Gastrocnemius medialis (tissue), 4 donors: ENCODE measurements around the gene EVI5. TPM values are rescaled to one million over a fixed set of nuclear protein-coding genes. Genes with fewer than 3 reads are reported as not detected.

Experiments
- ATAC-seq, 2 donors: fragments of 150-250 bp; one replicate each; pipeline ENCODE4 v1.9.1; 2016
- DNase-seq, 2 donors: peaks; one replicate each; pipeline ENCODE4 v3.0.0-alpha.2; 2019
- H3K27ac ChIP-seq, 4 donors: fragments of 200-600 bp; sonication (generic); 1 replicate in 1 of 4; 2 replicates in 3 of 4; pipeline ENCODE4 v1.5.1; 2016 to 2018; ENCODE audit warnings: mild to moderate bottlenecking in 2 of 4, moderate library complexity in 1 of 4
- H3K27me3 ChIP-seq, 3 donors: fragments of 200-600 bp; sonication (generic) in 2 of 3; 1 replicate in 1 of 3; 2 replicates in 2 of 3; pipeline versions ENCODE4 v1.5.1 to v1.6.0; 2016 to 2019; ENCODE audit warnings: mild to moderate bottlenecking in 1 of 3, moderate library complexity in 1 of 3
- H3K36me3 ChIP-seq, 2 donors: fragments of 200-600 bp; sonication (generic) in 1 of 2; one replicate each; pipeline ENCODE4 v1.5.1; 2017 to 2018
- H3K4me1 ChIP-seq, 2 donors: fragments of 200-600 bp; sonication (generic) in 1 of 2; one replicate each; pipeline ENCODE4 v1.5.1; 2016 to 2017; ENCODE audit warnings: mild to moderate bottlenecking in 2 of 2
- H3K4me3 ChIP-seq, 4 donors: fragments of 200-600 bp; sonication (generic) in 3 of 4; 1 replicate in 1 of 4; 2 replicates in 3 of 4; pipeline ENCODE4 v1.5.1; 2016 to 2019; ENCODE audit warnings: mild to moderate bottlenecking in 2 of 4
- H3K9me3 ChIP-seq, 3 donors: fragments of 200-600 bp; sonication (generic) in 2 of 3; 1 replicate in 1 of 3; 2 replicates in 2 of 3; pipeline ENCODE4 v1.5.1; 2016 to 2019
- CTCF ChIP-seq, 5 experiments: fragments of 450-650 bp in 3 of 5; fragments of 200-600 bp in 2 of 5; sonication (generic) in 2 of 5; IDR thresholded peaks in 4 of 5; conservative IDR thresholded peaks in 1 of 5; 1 replicate in 4 of 5; 2 replicates in 1 of 5; pipeline ENCODE4 v1.5.1; 2016 to 2019; ENCODE audit warnings: antibody characterized with exemption in 5 of 5, mild to moderate bottlenecking in 3 of 5, moderate library complexity in 3 of 5
- POLR2A ChIP-seq, 2 donors: fragments of 450-650 bp; IDR thresholded peaks; one replicate each; pipeline ENCODE4 v1.6.1; 2017; ENCODE audit warnings: antibody characterized with exemption in 2 of 2, mild to moderate bottlenecking in 2 of 2, moderate library complexity in 2 of 2
- in situ Hi-C, 4 donors: fragments of 200-750 bp; cut with MboI; loops; one replicate each; pipeline versions ENCODE4 v1.15.0 to v1.8.0; 2017; ENCODE audit warnings: low sequenced_read_pairs in 4 of 4
- intact Hi-C: fragments of 100-400 bp; cut with DNase I; formaldehyde crosslinking; loops from one replicate; pipeline ENCODE4 v1.15.1; 2023; ENCODE audit warnings: low total_unique reads
- total RNA-seq, 4 donors: library from RNA; depleted of rRNA; stranded (reverse); fragments of >200 nt; gene quantifications; one replicate each; pipeline versions ENCODE4 v1.1.0 to v1.2.3, GENCODE V29; 2016

The EVI5 gene
- total RNA-seq, 4 donors from 2014 or later: 4.6 to 12.5 (median 8.2) TPM

GRCh38 chr1:92713939-92714338 is 71.0 kb downstream of the EVI5 start:
- Histone ChIP-seq H3K27me3 (no peaks in the 10 kb centered on the region), H3K27ac (no peak overlapping the region), H3K9me3 (no peaks in the 10 kb centered on the region), H3K36me3 (no peaks in the 10 kb centered on the region), H3K4me1 (peaks cover 11 to 14% of the 10 kb centered on the region in 2 donors), H3K4me3 (no peak overlapping the region)
- intact Hi-C loops (no loop called here), in situ Hi-C loops (no loop called here)
- ATAC-seq: no peak
- no peak for TF ChIP-seq CTCF (IDR thresholded peaks at IDR 0.05 in 4 of 5, conservative IDR thresholded peaks at IDR 0.05 in 1 of 5)
- no peak for TF ChIP-seq POLR2A (IDR thresholded peaks at IDR 0.05)
- DNase-seq: no peak

DNA sequence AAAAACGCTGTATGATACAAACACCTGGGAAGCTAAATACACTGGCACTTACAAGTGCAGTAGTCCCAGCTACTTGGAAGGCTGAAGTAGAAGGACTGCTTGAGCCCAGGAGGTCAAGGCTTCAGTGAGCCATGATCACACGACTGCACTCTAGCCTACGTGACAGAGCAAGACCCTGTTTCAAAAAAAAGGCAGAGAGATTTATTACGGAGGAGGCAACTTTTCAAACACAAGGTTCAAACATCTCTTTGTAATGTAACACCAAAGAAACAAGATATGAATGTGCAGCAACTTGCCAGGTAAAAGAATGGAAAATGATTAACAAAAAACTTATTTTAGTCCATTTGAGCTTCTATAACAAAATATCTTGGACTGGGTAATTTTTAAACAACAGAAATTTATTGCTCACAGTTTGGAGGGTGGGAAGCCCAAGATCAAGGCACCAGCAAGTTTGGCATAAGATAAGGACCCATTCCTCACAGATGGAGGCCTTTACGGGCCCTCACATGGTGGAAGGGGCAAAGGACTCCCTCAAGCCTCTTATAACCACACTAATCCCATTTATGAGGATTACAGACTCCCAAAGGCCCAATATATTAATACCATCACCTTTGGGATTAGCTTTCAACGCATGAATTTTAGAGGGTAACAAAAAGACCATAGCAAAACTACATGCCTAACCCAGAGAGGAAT is 73.3 kb downstream of the EVI5 start:
- in situ Hi-C loops (no loop called here), intact Hi-C loops (no loop called here)
- H3K27ac ChIP-seq: peak overlapping the region in 1 of 4 donors; percentile 5
- H3K4me3 ChIP-seq: no peak overlapping the region
- H3K9me3 ChIP-seq: no peaks in the 10 kb centered on the region
- TF ChIP-seq CTCF (IDR thresholded peaks at IDR 0.05 in 4 of 5, conservative IDR thresholded peaks at IDR 0.05 in 1 of 5): no peak
- no peak for TF ChIP-seq POLR2A (IDR thresholded peaks at IDR 0.05)
- DNase-seq: no peak
- no peaks in the 10 kb centered on the region for H3K27me3 ChIP-seq
- H3K36me3 ChIP-seq: no peaks in the 10 kb centered on the region
- ATAC-seq: no peak
- H3K4me1 ChIP-seq: peaks cover 11 to 14% of the 10 kb centered on the region in 2 donors

GRCh38 chr1:92709738-92710137 is 75.2 kb downstream of the EVI5 start:
- Histone ChIP-seq H3K36me3 (no peaks in the 10 kb centered on the region), H3K9me3 (no peaks in the 10 kb centered on the region), H3K27me3 (no peaks in the 10 kb centered on the region), H3K4me3 (no peak overlapping the region), H3K27ac (no peak overlapping the region), H3K4me1 (peaks cover 11 to 14% of the 10 kb centered on the region in 2 donors)
- TF ChIP-seq POLR2A (IDR thresholded peaks at IDR 0.05) (no peak), CTCF (IDR thresholded peaks at IDR 0.05 in 4 of 5, conservative IDR thresholded peaks at IDR 0.05 in 1 of 5) (no peak)
- intact Hi-C loops: no loop called here
- in situ Hi-C loops: no loop called here
- ATAC-seq (no peak), DNase-seq (no peak)

GRCh38 chr1:92708368-92708950 is 76.4 kb downstream of the EVI5 start:
- DNase-seq: no peak
- Histone ChIP-seq H3K36me3 (no peaks in the 10 kb centered on the region), H3K4me3 (no peak overlapping the region), H3K27ac (no peak overlapping the region), H3K9me3 (no peaks in the 10 kb centered on the region), H3K27me3 (no peaks in the 10 kb centered on the region), H3K4me1 (peaks cover 11 to 14% of the 10 kb centered on the region in 2 donors)
- no peak for ATAC-seq
- in situ Hi-C loops (no loop called here), intact Hi-C loops (no loop called here)
- TF ChIP-seq POLR2A (IDR thresholded peaks at IDR 0.05): no peak

- H3K27ac ChIP-seq: no peak overlapping the region
- ATAC-seq (no peak), DNase-seq (no peak)
- no peak for TF ChIP-seq POLR2A (IDR thresholded peaks at IDR 0.05)
- TF ChIP-seq CTCF (IDR thresholded peaks at IDR 0.05 in 4 of 5, conservative IDR thresholded peaks at IDR 0.05 in 1 of 5): no peak
- peaks cover 11 to 14% of the 10 kb centered on the region in 2 donors for H3K4me1 ChIP-seq
- H3K9me3 ChIP-seq: no peaks in the 10 kb centered on the region
- no peaks in the 10 kb centered on the region for H3K36me3 ChIP-seq
- intact Hi-C loops (no loop called here), in situ Hi-C loops (no loop called here)
- no peak overlapping the region for H3K4me3 ChIP-seq
- H3K27me3 ChIP-seq: no peaks in the 10 kb centered on the region
Observed at GRCh38 chr1:92707709-92708108, 77.2 kb downstream of the EVI5 start.
